ENCODE results near the gene KIF27. TPM values are rescaled to one million over a fixed set of nuclear protein-coding genes. Genes with fewer than 3 reads are reported as not detected.
"Not testable (repeated sequence)": the region's sequence is repeated elsewhere in the genome, so short reads cannot be mapped to it uniquely, and the experiment has no call there.

KIF27 gene
- total RNA-seq, 1 donor from 2014 or later, result 2.7 TPM

- peak overlapping the region; percentile 80 for H3K4me3 Mint-ChIP-seq (ENCODE audit: unreplicated experiment)
- H3K27ac Mint-ChIP-seq (ENCODE audit: unreplicated experiment), result peak overlapping the region; percentile 85
- peaks cover 36% of the 10 kb centered on the region for H3K4me1 Mint-ChIP-seq (ENCODE audit: low read depth)
Observed at GRCh38 chr9:83957248-83957513, 35.9 kb upstream of the KIF27 start.

GRCh38 chr9:83956436-83957247 lies 35.4 kb upstream of the KIF27 start:
- TF ChIP-seq CTCF (IDR thresholded peaks at IDR 0.05), result no peak
- Mint-ChIP-seq H3K27me3 (ENCODE audit: low read depth) (no peaks in the 10 kb centered on the region), H3K36me3 (ENCODE audit: low read depth) (no peaks in the 10 kb centered on the region), H3K4me3 (ENCODE audit: unreplicated experiment) (peak overlapping the region; percentile 80), H3K27ac (ENCODE audit: unreplicated experiment) (peak overlapping the region; percentile 85), H3K4me1 (ENCODE audit: low read depth) (peaks cover 31% of the 10 kb centered on the region), H3K9me3 (ENCODE audit: low read depth) (peaks cover 3% of the 10 kb centered on the region)
- DNase-seq (ENCODE audit: low spot score), result no peak

More at GRCh38 chr9:83957248-83957513, 35.9 kb upstream of the KIF27 start:
- no peaks in the 10 kb centered on the region for H3K36me3 Mint-ChIP-seq (ENCODE audit: low read depth)
- DNase-seq (ENCODE audit: low spot score), result no peak
- TF ChIP-seq CTCF (IDR thresholded peaks at IDR 0.05), result no peak
- H3K9me3 Mint-ChIP-seq (ENCODE audit: low read depth), result peaks cover 3% of the 10 kb centered on the region
- no peaks in the 10 kb centered on the region for H3K27me3 Mint-ChIP-seq (ENCODE audit: low read depth)

GRCh38 chr9:83956086-83956435 lies 34.8 kb upstream of the KIF27 start:
- Mint-ChIP-seq H3K4me1 (ENCODE audit: low read depth) (peaks cover 28% of the 10 kb centered on the region), H3K36me3 (ENCODE audit: low read depth) (no peaks in the 10 kb centered on the region), H3K27me3 (ENCODE audit: low read depth) (no peaks in the 10 kb centered on the region), H3K27ac (ENCODE audit: unreplicated experiment) (peak overlapping the region; percentile 83), H3K9me3 (ENCODE audit: low read depth) (peaks cover 3% of the 10 kb centered on the region), H3K4me3 (ENCODE audit: unreplicated experiment) (peak overlapping the region; percentile 80)
- DNase-seq (ENCODE audit: low spot score), result no peak
- TF ChIP-seq CTCF (IDR thresholded peaks at IDR 0.05), result no peak

GRCh38 chr9:83948096-83948495 lies 26.9 kb upstream of the KIF27 start:
- H3K36me3 Mint-ChIP-seq (ENCODE audit: low read depth); DNase-seq (ENCODE audit: low spot score); H3K4me1 Mint-ChIP-seq (ENCODE audit: low read depth); H3K9me3 Mint-ChIP-seq (ENCODE audit: low read depth); H3K4me3 Mint-ChIP-seq (ENCODE audit: unreplicated experiment); H3K27ac Mint-ChIP-seq (ENCODE audit: unreplicated experiment); H3K27me3 Mint-ChIP-seq (ENCODE audit: low read depth): not testable (repeated sequence)

GRCh38 chr9:83940590-83941303 lies 19.5 kb upstream of the KIF27 start:
- Mint-ChIP-seq H3K9me3 (ENCODE audit: low read depth) (no peaks in the 10 kb centered on the region), H3K27me3 (ENCODE audit: low read depth) (no peaks in the 10 kb centered on the region), H3K4me3 (ENCODE audit: unreplicated experiment) (no peak overlapping the region), H3K27ac (ENCODE audit: unreplicated experiment) (no peak overlapping the region), H3K4me1 (ENCODE audit: low read depth) (peaks cover 3% of the 10 kb centered on the region), H3K36me3 (ENCODE audit: low read depth) (no peaks in the 10 kb centered on the region)
- no peak for TF ChIP-seq CTCF (IDR thresholded peaks at IDR 0.05)
- no peak for DNase-seq (ENCODE audit: low spot score)
